Mesendoderm (in vitro differentiated cells): ENCODE results near the gene XBP1.
A peak's percentile ranks its signal among the peaks of the same experiment; 100 is the strongest.
"Not testable (repeated sequence)": the region's sequence is repeated elsewhere in the genome, so short reads cannot be mapped to it uniquely, and the experiment has no call there.

Experiments
- DNase-seq: peaks from one replicate; pipeline ENCODE4 v3.0.0; 2013
- H2AK5ac ChIP-seq: 2 replicates; pipeline ENCODE4 v1.6.1; 2013; ENCODE audit warnings: low read length, inconsistent platforms
- H2BK120ac ChIP-seq: 2 replicates; pipeline ENCODE4 v1.6.1; 2013; ENCODE audit warnings: low read depth, mild to moderate bottlenecking, low read length, moderate library complexity, mixed read lengths
- H2BK15ac ChIP-seq: replicated peaks from 2 replicates; pipeline ENCODE4 v1.6.1; 2013; ENCODE audit warnings: low read depth, mild to moderate bottlenecking, moderate library complexity
- H2BK5ac ChIP-seq: 2 replicates; pipeline ENCODE4 v1.6.1; 2013; ENCODE audit warnings: low read length, inconsistent platforms
- H3K18ac ChIP-seq: 2 replicates; pipeline ENCODE4 v1.6.1; 2013; ENCODE audit warnings: mild to moderate bottlenecking, low read length, mixed read lengths
- H3K23ac ChIP-seq: one replicate; pipeline ENCODE4 v1.6.1; 2013; ENCODE audit warnings: low read length
- H3K27ac ChIP-seq: 2 replicates; pipeline ENCODE4 v1.5.1; 2013; ENCODE audit warnings: low read depth, mild to moderate bottlenecking, inconsistent platforms, low read length, moderate library complexity
- H3K27me3 ChIP-seq: 2 replicates; pipeline ENCODE4 v1.6.1; 2013; ENCODE audit warnings: low read length, control low read depth, mild to moderate bottlenecking, inconsistent platforms; ENCODE audit not compliant: insufficient read depth, poor library complexity
- H3K36me3 ChIP-seq: 2 replicates; pipeline ENCODE4 v1.6.1; 2013; ENCODE audit warnings: low read length, inconsistent platforms; ENCODE audit not compliant: control insufficient read depth, insufficient read depth
- H3K4ac ChIP-seq: one replicate; pipeline ENCODE4 v1.6.1; 2013; ENCODE audit warnings: low read depth, mild to moderate bottlenecking, low read length, moderate library complexity
- H3K4me1 ChIP-seq: 2 replicates; pipeline ENCODE4 v1.6.1; 2013; ENCODE audit warnings: low read depth, low read length, inconsistent platforms; ENCODE audit not compliant: control insufficient read depth
- H3K4me2 ChIP-seq: 2 replicates; pipeline ENCODE4 v1.6.1; 2013; ENCODE audit warnings: low read length
- H3K4me3 ChIP-seq: 2 replicates; pipeline ENCODE4 v1.5.1; 2013; ENCODE audit warnings: mild to moderate bottlenecking, low read length
- H3K56ac ChIP-seq: one replicate; pipeline ENCODE4 v1.6.1; 2013; ENCODE audit warnings: low read length
- H3K79me1 ChIP-seq: 2 replicates; pipeline ENCODE4 v1.6.1; 2013; ENCODE audit warnings: low read length, inconsistent platforms
- H3K79me2 ChIP-seq: 2 replicates; pipeline ENCODE4 v1.6.1; 2013; ENCODE audit warnings: mild to moderate bottlenecking, low read length; ENCODE audit not compliant: control insufficient read depth, insufficient read depth
- H3K9ac ChIP-seq: 2 replicates; pipeline ENCODE4 v1.6.1; 2013; ENCODE audit warnings: low read length, inconsistent platforms
- H4K5ac ChIP-seq: one replicate; pipeline ENCODE4 v1.6.1; 2013; ENCODE audit warnings: low read length
- H4K8ac ChIP-seq: one replicate; pipeline ENCODE4 v1.6.1; 2013; ENCODE audit warnings: low read depth, mild to moderate bottlenecking, control low read depth, low read length, moderate library complexity
- WGBS: extraction: QIAGEN DNeasy Blood & Tissue Kit; methylation state at CpG from one replicate; pipeline ENCODE4 v1.1.7; 2013; ENCODE audit warnings: low lambda C conversion rate, missing lambda C conversion rate; ENCODE audit not compliant: insufficient coverage; ENCODE audit errors: extremely low coverage; 5-methylcytosine and 5-hydroxymethylcytosine counted together

XBP1 gene

GRCh38 chr22:28830441-28830840 is 30.1 kb upstream of the XBP1 start:
- WGBS = no CpG with 5 or more reads among the region's 3 CpGs
- H3K79me1 ChIP-seq = no peaks in the 10 kb centered on the region
- H3K18ac ChIP-seq = no peak overlapping the region
- no peak overlapping the region for H2BK5ac ChIP-seq
- DNase-seq = no peak
- H4K8ac ChIP-seq = no peak overlapping the region
- no peaks in the 10 kb centered on the region for H3K36me3 ChIP-seq
- H3K27ac ChIP-seq = no peak overlapping the region
- H3K4me2 ChIP-seq = no peak overlapping the region
- no peak overlapping the region for H4K5ac ChIP-seq
- no peak overlapping the region for H3K56ac ChIP-seq
- H3K4me1 ChIP-seq = no peaks in the 10 kb centered on the region
- no peak overlapping the region for H2BK15ac ChIP-seq
- no peaks in the 10 kb centered on the region for H3K79me2 ChIP-seq
- H2AK5ac ChIP-seq = no peak overlapping the region
- no peak overlapping the region for H3K4ac ChIP-seq
- H3K9ac ChIP-seq = no peak overlapping the region
- no peak overlapping the region for H3K23ac ChIP-seq
- H3K4me3 ChIP-seq = no peak overlapping the region
- no peak overlapping the region for H2BK120ac ChIP-seq
- H3K27me3 ChIP-seq = no peaks in the 10 kb centered on the region

DNA sequence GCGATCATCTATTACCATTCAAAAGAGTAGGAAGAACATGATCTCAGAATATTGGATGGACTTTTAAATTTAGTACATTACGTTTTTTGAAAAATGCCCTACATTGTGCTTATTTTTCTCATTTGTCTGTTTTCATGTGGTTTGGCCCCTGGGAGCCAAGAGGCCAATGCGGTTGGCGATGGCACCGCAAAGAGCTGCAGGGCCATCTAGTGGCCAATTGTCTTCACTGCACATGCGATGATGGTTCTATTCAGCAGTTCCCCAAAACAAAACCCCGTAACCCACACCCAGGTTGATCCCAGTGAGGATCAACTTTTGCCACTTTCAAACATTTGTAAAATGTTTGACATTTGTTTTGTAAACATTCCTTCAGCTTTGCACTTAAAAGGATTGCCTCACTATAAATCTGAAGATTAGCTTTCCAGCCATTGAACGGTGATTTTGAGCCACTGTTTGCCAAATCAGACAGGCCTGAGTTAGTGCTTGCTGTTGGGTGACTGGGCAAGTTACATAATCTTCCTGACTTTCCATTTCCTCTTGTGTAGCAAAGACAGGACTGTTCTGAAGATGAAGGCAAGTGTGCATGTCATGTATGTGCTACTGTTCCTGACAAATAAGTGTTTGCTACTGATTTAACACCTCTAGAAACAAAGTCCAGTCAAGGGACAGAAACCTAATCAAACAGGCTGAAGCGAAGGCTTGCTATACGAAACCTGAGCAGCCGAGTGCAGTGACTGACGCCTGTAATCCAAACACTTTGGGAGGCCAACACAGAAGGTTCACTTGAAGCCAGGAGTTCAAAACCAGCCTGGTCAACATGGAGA is 29.2 kb upstream of the XBP1 start:
- H3K9ac ChIP-seq = no peak overlapping the region
- H3K27ac ChIP-seq = no peak overlapping the region
- no peak overlapping the region for H3K4me3 ChIP-seq
- H2BK5ac ChIP-seq = no peak overlapping the region
- H3K79me2 ChIP-seq = no peaks in the 10 kb centered on the region
- H2BK15ac ChIP-seq = no peak overlapping the region
- H3K56ac ChIP-seq = no peak overlapping the region
- H3K23ac ChIP-seq = no peak overlapping the region
- no peaks in the 10 kb centered on the region for H3K79me1 ChIP-seq
- no peak overlapping the region for H3K18ac ChIP-seq
- no peak overlapping the region for H2AK5ac ChIP-seq
- no peaks in the 10 kb centered on the region for H3K36me3 ChIP-seq
- no peak overlapping the region for H4K8ac ChIP-seq
- no peak overlapping the region for H2BK120ac ChIP-seq
- no peaks in the 10 kb centered on the region for H3K27me3 ChIP-seq
- H3K4ac ChIP-seq = no peak overlapping the region
- no peak overlapping the region for H3K4me2 ChIP-seq
- H3K4me1 ChIP-seq = no peaks in the 10 kb centered on the region
- DNase-seq = peak; percentile 73
- WGBS = no CpG with 5 or more reads among the region's 12 CpGs
- H4K5ac ChIP-seq = no peak overlapping the region

DNA sequence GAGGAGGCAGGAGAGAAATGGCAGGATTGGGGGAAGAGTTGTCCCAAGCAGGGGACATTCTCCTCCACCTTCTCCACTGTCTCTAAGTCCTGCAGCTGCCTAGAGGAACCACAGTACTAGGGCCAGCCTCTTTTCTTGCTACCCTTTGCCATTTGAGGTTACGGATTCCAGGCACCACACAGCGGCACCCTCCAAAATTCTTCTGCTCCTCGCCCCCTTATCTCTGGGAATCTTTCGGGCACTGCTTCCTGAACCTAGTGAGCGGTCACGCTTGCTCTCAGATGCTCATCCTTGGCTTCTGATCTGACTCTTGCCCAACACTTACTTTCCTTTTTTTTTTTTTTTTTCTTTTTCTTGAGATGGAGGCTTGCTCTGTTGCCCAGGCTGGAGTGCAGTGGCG is 26.6 kb upstream of the XBP1 start:
- H3K4me1 ChIP-seq = no peaks in the 10 kb centered on the region

GRCh38 chr22:28826430-28826829 is 26.1 kb upstream of the XBP1 start:
- not testable (repeated sequence) for H3K79me2 ChIP-seq, H3K36me3 ChIP-seq
- WGBS = no CpG with 5 or more reads among the region's 4 CpGs

More for the DNA sequence above, 26.6 kb upstream of the XBP1 start:
- no peaks in the 10 kb centered on the region for H3K27me3 ChIP-seq
- WGBS = no CpG with 5 or more reads among the region's 7 CpGs
- no peak overlapping the region for H3K4me2 ChIP-seq
- no peak overlapping the region for H3K9ac ChIP-seq
- no peak overlapping the region for H3K4me3 ChIP-seq
- H3K23ac ChIP-seq = no peak overlapping the region
- H3K79me1 ChIP-seq = no peaks in the 10 kb centered on the region
- H3K79me2 ChIP-seq = no peaks in the 10 kb centered on the region
- H3K4ac ChIP-seq = no peak overlapping the region
- no peak overlapping the region for H2AK5ac ChIP-seq
- H2BK120ac ChIP-seq = no peak overlapping the region
- H2BK15ac ChIP-seq = no peak overlapping the region
- no peak overlapping the region for H2BK5ac ChIP-seq
- H4K5ac ChIP-seq = no peak overlapping the region
- DNase-seq = no peak
- no peak overlapping the region for H3K18ac ChIP-seq
- no peak overlapping the region for H3K27ac ChIP-seq
- no peak overlapping the region for H4K8ac ChIP-seq
- H3K36me3 ChIP-seq = no peaks in the 10 kb centered on the region
- H3K56ac ChIP-seq = no peak overlapping the region

DNA sequence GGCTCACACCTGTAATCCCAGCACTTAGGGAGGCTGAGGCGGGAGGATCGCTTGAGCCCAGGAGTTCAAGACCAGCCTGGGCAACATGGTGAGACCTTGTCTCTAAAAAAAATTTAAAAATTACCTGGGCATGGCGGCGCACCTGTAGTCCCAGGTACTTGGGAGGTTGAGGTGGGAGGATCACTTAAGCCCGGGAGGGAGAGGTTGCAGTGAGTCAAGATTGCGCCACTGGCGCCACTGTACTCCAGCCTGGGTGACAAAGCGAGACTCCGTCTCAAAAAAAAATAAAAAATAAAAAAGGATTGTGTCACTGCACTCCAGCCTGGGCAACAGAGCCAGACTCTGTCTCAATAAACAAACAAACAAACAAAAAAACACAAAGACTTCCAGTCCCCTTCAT is 24.1 kb upstream of the XBP1 start:
- H4K8ac ChIP-seq, H3K18ac ChIP-seq, H3K79me1 ChIP-seq, H4K5ac ChIP-seq, H3K27ac ChIP-seq, DNase-seq, H3K79me2 ChIP-seq, H3K4me2 ChIP-seq, H2BK5ac ChIP-seq, H3K4ac ChIP-seq, H3K23ac ChIP-seq, H3K4me1 ChIP-seq, H2AK5ac ChIP-seq, H3K9ac ChIP-seq, H3K27me3 ChIP-seq, H2BK120ac ChIP-seq, H3K36me3 ChIP-seq, H3K4me3 ChIP-seq, H3K56ac ChIP-seq, H2BK15ac ChIP-seq: not testable (repeated sequence)
- WGBS = no CpG with 5 or more reads among the region's 9 CpGs

More at GRCh38 chr22:28826430-28826829, 26.1 kb upstream of the XBP1 start:
- not testable (repeated sequence) for DNase-seq, H2AK5ac ChIP-seq, H3K27ac ChIP-seq, H4K8ac ChIP-seq, H3K4me1 ChIP-seq, H3K4me3 ChIP-seq, H2BK15ac ChIP-seq, H3K18ac ChIP-seq, H3K4me2 ChIP-seq, H2BK5ac ChIP-seq, H3K56ac ChIP-seq, H3K9ac ChIP-seq, H3K23ac ChIP-seq, H3K4ac ChIP-seq, H3K27me3 ChIP-seq, H4K5ac ChIP-seq, H2BK120ac ChIP-seq, H3K79me1 ChIP-seq
